HEK293 (cell line): Measurements from ENCODE around the gene JMJD7.

Source experiments
- CTCF ChIP-seq: fragments of 450-650 bp; formaldehyde crosslinking; IDR thresholded peaks from 2 replicates; pipeline ENCODE4 v1.5.1; 2016; ENCODE audit warnings: missing biosample characterization, missing genetic modification characterization
- OSR2 ChIP-seq: fragments of 450-650 bp; formaldehyde crosslinking; IDR thresholded peaks from 2 replicates; pipeline ENCODE4 v1.5.1; 2016; ENCODE audit warnings: missing biosample characterization, missing genetic modification characterization
- REPIN1 ChIP-seq: fragments of 450-650 bp; formaldehyde crosslinking; IDR thresholded peaks from 2 replicates; pipeline ENCODE4 v1.5.1; 2017; ENCODE audit warnings: missing biosample characterization, missing genetic modification characterization, low read depth
- ZBTB7A ChIP-seq: fragments of 450-650 bp; formaldehyde crosslinking; IDR thresholded peaks from 2 replicates; pipeline ENCODE4 v1.5.1; 2016; ENCODE audit warnings: low read depth, missing biosample characterization, missing genetic modification characterization
- ZFP3 ChIP-seq: fragments of 450-650 bp; formaldehyde crosslinking; IDR thresholded peaks from 2 replicates; pipeline ENCODE4 v1.5.1; 2016; ENCODE audit warnings: low read depth, missing biosample characterization, missing genetic modification characterization
- ZFP69B ChIP-seq: fragments of 450-650 bp; formaldehyde crosslinking; IDR thresholded peaks from 2 replicates; pipeline ENCODE4 v1.5.1; 2016; ENCODE audit warnings: missing biosample characterization, missing genetic modification characterization
- ZNF18 ChIP-seq: fragments of 450-650 bp; formaldehyde crosslinking; IDR thresholded peaks from 2 replicates; pipeline ENCODE4 v1.5.1; 2016; ENCODE audit warnings: missing biosample characterization, missing genetic modification characterization
- ZNF19 ChIP-seq: fragments of 450-650 bp; formaldehyde crosslinking; IDR thresholded peaks from 2 replicates; pipeline ENCODE4; 2016; ENCODE audit warnings: missing biosample characterization, missing genetic modification characterization, low read depth
- ZNF248 ChIP-seq: fragments of 450-650 bp; formaldehyde crosslinking; IDR thresholded peaks from 2 replicates; pipeline ENCODE4 v1.5.1; 2017; ENCODE audit warnings: missing biosample characterization, missing genetic modification characterization
- ZNF274 ChIP-seq, 2 experiments: fragments of 200-500 bp in 1 of 2; fragments of 450-650 bp in 1 of 2; sonication (Bioruptor generic) in 1 of 2; formaldehyde crosslinking in 1 of 2; IDR thresholded peaks; 2 replicates each; pipeline versions ENCODE4 v1.5.1 to v1.6.1; 2014 to 2016; ENCODE audit warnings: borderline replicate concordance in 1 of 2, inconsistent platforms in 1 of 2, low read length in 1 of 2, missing biosample characterization in 1 of 2, missing genetic modification characterization in 1 of 2
- ZNF670 ChIP-seq: fragments of 450-650 bp; formaldehyde crosslinking; IDR thresholded peaks from 2 replicates; pipeline ENCODE4 v1.5.1; 2016; ENCODE audit warnings: missing biosample characterization, missing genetic modification characterization, low read depth
- ZNF747 ChIP-seq: fragments of 450-650 bp; formaldehyde crosslinking; IDR thresholded peaks from 2 replicates; pipeline ENCODE4 v1.5.1; 2016; ENCODE audit warnings: missing biosample characterization, missing genetic modification characterization
- ZNF76 ChIP-seq: fragments of 450-650 bp; formaldehyde crosslinking; IDR thresholded peaks from 2 replicates; pipeline ENCODE4; 2016; ENCODE audit warnings: low read depth, missing biosample characterization, missing genetic modification characterization, borderline replicate concordance
- TF ChIP-seq, protein P1 (sequence below): fragments of 450-650 bp; formaldehyde crosslinking; optimal IDR thresholded peaks from 2 replicates; pipeline ENCODE3; 2016; ENCODE audit warnings: missing biosample characterization, mild to moderate bottlenecking, missing genetic modification characterization

DNA sequence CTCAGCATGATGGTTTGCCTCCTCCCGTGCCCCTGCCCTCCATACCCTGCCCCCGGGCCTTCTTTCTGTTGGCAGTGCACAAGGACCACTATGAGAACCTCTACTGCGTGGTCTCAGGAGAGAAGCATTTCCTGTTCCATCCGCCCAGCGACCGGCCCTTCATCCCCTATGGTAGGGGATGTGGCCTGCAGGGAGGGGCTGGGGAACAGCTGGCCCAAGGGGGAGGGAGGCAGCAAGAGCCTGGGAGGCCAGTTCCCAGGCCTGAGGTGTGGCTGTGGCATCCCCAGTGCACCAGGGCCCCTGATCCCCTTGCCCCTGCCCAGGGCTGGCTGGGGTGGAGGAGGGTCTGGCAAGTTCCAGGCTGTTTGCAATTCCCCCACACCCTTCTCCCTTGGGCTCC is 8.2 kb downstream of the JMJD7 start:
- TF ChIP-seq ZFP69B (tag by site-specific recombination) = no peak
- no peak for TF ChIP-seq ZBTB7A (tag by site-specific recombination)
- no peak for TF ChIP-seq ZFP3
- no peak for TF ChIP-seq ZNF18 (tag by site-specific recombination)
- TF ChIP-seq CTCF (tag by site-specific recombination) = no peak
- no peak for TF ChIP-seq ZNF76
- TF ChIP-seq ZNF19 = no peak
- TF ChIP-seq, protein P1, sequence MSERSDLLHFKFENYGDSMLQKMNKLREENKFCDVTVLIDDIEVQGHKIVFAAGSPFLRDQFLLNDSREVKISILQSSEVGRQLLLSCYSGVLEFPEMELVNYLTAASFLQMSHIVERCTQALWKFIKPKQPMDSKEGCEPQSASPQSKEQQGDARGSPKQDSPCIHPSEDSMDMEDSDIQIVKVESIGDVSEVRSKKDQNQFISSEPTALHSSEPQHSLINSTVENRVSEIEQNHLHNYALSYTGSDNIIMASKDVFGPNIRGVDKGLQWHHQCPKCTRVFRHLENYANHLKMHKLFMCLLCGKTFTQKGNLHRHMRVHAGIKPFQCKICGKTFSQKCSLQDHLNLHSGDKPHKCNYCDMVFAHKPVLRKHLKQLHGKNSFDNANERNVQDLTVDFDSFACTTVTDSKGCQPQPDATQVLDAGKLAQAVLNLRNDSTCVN (tag by site-specific recombination) = no peak
- no peak for TF ChIP-seq ZNF274 (IDR thresholded peaks at IDR 0.05; ENCODE audit: low read length)
- no peak for TF ChIP-seq ZNF274 (tag by site-specific recombination; IDR thresholded peaks at IDR 0.05; ENCODE audit: borderline replicate concordance)
- no peak for TF ChIP-seq ZNF747 (tag by site-specific recombination)
- TF ChIP-seq REPIN1 = no peak
- no peak for TF ChIP-seq OSR2 (tag by site-specific recombination)
- no peak for TF ChIP-seq ZNF670
- TF ChIP-seq ZNF248 (tag by site-specific recombination) = no peak
